ENCODE data around the gene COA5. TPM values are rescaled to one million over a fixed set of nuclear protein-coding genes. Genes with fewer than 3 reads are reported as not detected.
"Not testable (repeated sequence)": the region's sequence is repeated elsewhere in the genome, so short reads cannot be mapped to it uniquely, and the experiment has no call there.

The COA5 gene
- total RNA-seq, 2 experiments from 2014 or later = 17.7 to 33.2 TPM

- intact Hi-C loops (cut with DNase I, micrococcal nuclease) = loop anchor here (5.0 to 10.0 kb wide), 6 partner anchors 149 to 1956 kb away; partner anchors contain the start of genes ACTR1B (in 1 of the 2), EIF5B (in 1 of the 2), INPP4A (in 1 of the 2) and PDCL3 (in 1 of the 2)
- ATAC-seq = no peak
Observed at GRCh38 chr2:98606431-98606830, 1.9 kb downstream of the COA5 start.

GRCh38 chr2:98605076-98605475, 3.2 kb downstream of the COA5 start:
- Mint-ChIP-seq H3K9me3 (ENCODE audit: low read depth) (no peaks in the 10 kb centered on the region), H3K4me3 (no peak overlapping the region), H3K4me1 (peaks cover 43% of the 10 kb centered on the region), H3K27ac (peak overlapping the region; percentile 80), H3K36me3 (ENCODE audit: low read depth) (peaks cover 18% of the 10 kb centered on the region), H3K27me3 (no peaks in the 10 kb centered on the region)
- no peak for ATAC-seq
- ChIA-PET CTCF (no interaction called here), POLR2A (no interaction called here)
- intact Hi-C loops (cut with DNase I, micrococcal nuclease) = loop anchor here (2.0 to 10.0 kb wide), 7 partner anchors 148 to 1957 kb away; partner anchors contain the start of genes ACTR1B (in 1 of the 2), EIF5B (in 1 of the 2), INPP4A (in 1 of the 2) and PDCL3 (in 1 of the 2)
- no peak for DNase-seq

More at GRCh38 chr2:98606431-98606830, 1.9 kb downstream of the COA5 start:
- Mint-ChIP-seq H3K4me1 (peaks cover 56% of the 10 kb centered on the region), H3K4me3 (peak overlapping the region; percentile 83), H3K27me3 (no peaks in the 10 kb centered on the region), H3K36me3 (ENCODE audit: low read depth) (peaks cover 23% of the 10 kb centered on the region), H3K27ac (peak overlapping the region; percentile 94), H3K9me3 (ENCODE audit: low read depth) (no peaks in the 10 kb centered on the region)
- DNase-seq = no peak
- CTCF ChIA-PET = interaction anchor here (0.8 to 1.6 kb wide), 4 partner anchors 10 to 39 kb away, joined by 4 read pairs; no protein-coding TSS in a partner anchor
- POLR2A ChIA-PET = interaction anchor here (0.6 to 0.7 kb wide), 2 partner anchors 43 to 46 kb away, joined by 3 to 5 read pairs; no protein-coding TSS in a partner anchor

- Mint-ChIP-seq H3K36me3 (ENCODE audit: low read depth) (peaks cover 18% of the 10 kb centered on the region), H3K27ac (peak overlapping the region; percentile 80), H3K9me3 (ENCODE audit: low read depth) (no peaks in the 10 kb centered on the region), H3K27me3 (no peaks in the 10 kb centered on the region), H3K4me1 (peaks cover 38% of the 10 kb centered on the region), H3K4me3 (no peak overlapping the region)
- no peak for ATAC-seq
- peak; percentile 30 for DNase-seq
- ChIA-PET CTCF (no interaction called here), POLR2A (no interaction called here)
- intact Hi-C loops (cut with DNase I, micrococcal nuclease) = loop anchor here (2.0 to 10.0 kb wide), 3 partner anchors 160 to 610 kb away; partner anchors contain the start of genes INPP4A (in 1 of the 2) and TMEM131 (in 1 of the 2)
Observed at GRCh38 chr2:98604547-98604946, 3.8 kb downstream of the COA5 start.

GRCh38 chr2:98601532-98602132, 6.7 kb downstream of the COA5 start:
- Mint-ChIP-seq H3K27me3 (no peaks in the 10 kb centered on the region), H3K36me3 (ENCODE audit: low read depth) (peaks cover 35% of the 10 kb centered on the region), H3K4me1 (peaks cover 30% of the 10 kb centered on the region), H3K4me3 (no peak overlapping the region), H3K27ac (no peak overlapping the region), H3K9me3 (ENCODE audit: low read depth) (no peaks in the 10 kb centered on the region)
- intact Hi-C loops (cut with DNase I, micrococcal nuclease) = loop anchor here (2.0 to 10.0 kb wide), 3 partner anchors 157 to 607 kb away; partner anchors contain the start of genes INPP4A (in 1 of the 2) and TMEM131 (in 1 of the 2)
- ATAC-seq (peak; percentile 69), DNase-seq (peak; percentile 39)
- ChIA-PET POLR2A (no interaction called here), CTCF (interaction anchor here (0.5 to 1.3 kb wide), 4 partner anchors 32 to 212 kb away, joined by 3 to 4 read pairs (median 3); no protein-coding TSS in a partner anchor)

GRCh38 chr2:98598781-98599428, 9.4 kb downstream of the COA5 start:
- Mint-ChIP-seq H3K36me3 (ENCODE audit: low read depth) (peaks cover 45% of the 10 kb centered on the region), H3K4me1 (peaks cover 6% of the 10 kb centered on the region), H3K27me3 (no peaks in the 10 kb centered on the region), H3K9me3 (ENCODE audit: low read depth) (peaks cover 2% of the 10 kb centered on the region), H3K4me3 (no peak overlapping the region), H3K27ac (peak overlapping the region; percentile 70)
- intact Hi-C loops (cut with DNase I, micrococcal nuclease) = no loop called here
- ATAC-seq (peak; percentile 30), DNase-seq (no peak)
- ChIA-PET CTCF (interaction anchor here (0.8 to 1.2 kb wide), 3 partner anchors 9 to 12 kb away, joined by 3 to 4 read pairs (median 3); partner anchors contain the start of genes COA5 and UNC50), POLR2A (no interaction called here)

GRCh38 chr2:98594665-98595064, 13.6 kb downstream of the COA5 start:
- H3K27me3 Mint-ChIP-seq; H3K4me1 Mint-ChIP-seq; H3K27ac Mint-ChIP-seq; POLR2A ChIA-PET; H3K9me3 Mint-ChIP-seq (ENCODE audit: low read depth); intact Hi-C loops (cut with DNase I, micrococcal nuclease); ATAC-seq; H3K4me3 Mint-ChIP-seq; DNase-seq; CTCF ChIA-PET: not testable (repeated sequence)
- peaks cover 43% of the 10 kb centered on the region for H3K36me3 Mint-ChIP-seq (ENCODE audit: low read depth)

- POLR2A ChIA-PET = no interaction called here
- intact Hi-C loops (cut with DNase I, micrococcal nuclease) = no loop called here
- H3K4me1 Mint-ChIP-seq = peaks cover 8% of the 10 kb centered on the region
- no peak for DNase-seq
- H3K4me3 Mint-ChIP-seq = no peak overlapping the region
- no peak overlapping the region for H3K27ac Mint-ChIP-seq
- ATAC-seq = no peak
- peaks cover 31% of the 10 kb centered on the region for H3K36me3 Mint-ChIP-seq (ENCODE audit: low read depth)
- CTCF ChIA-PET = interaction anchor here (1.2 kb wide), 1 partner anchor 9 kb away, joined by 5 read pairs; no protein-coding TSS in a partner anchor
- H3K27me3 Mint-ChIP-seq = no peaks in the 10 kb centered on the region
- H3K9me3 Mint-ChIP-seq (ENCODE audit: low read depth) = peaks cover 5% of the 10 kb centered on the region
Observed at GRCh38 chr2:98592565-98592964, 15.7 kb downstream of the COA5 start.

GRCh38 chr2:98589489-98589888, 18.8 kb downstream of the COA5 start:
- intact Hi-C loops (cut with DNase I, micrococcal nuclease) = no loop called here
- no peak overlapping the region for H3K4me3 Mint-ChIP-seq
- no peaks in the 10 kb centered on the region for H3K27me3 Mint-ChIP-seq
- no peak overlapping the region for H3K27ac Mint-ChIP-seq
- peaks cover 8% of the 10 kb centered on the region for H3K4me1 Mint-ChIP-seq
- ChIA-PET POLR2A (no interaction called here), CTCF (interaction anchor here (1.1 kb wide), 1 partner anchor 10 kb away, joined by 4 read pairs; no protein-coding TSS in a partner anchor)
- ATAC-seq = no peak
- H3K36me3 Mint-ChIP-seq (ENCODE audit: low read depth) = peaks cover 18% of the 10 kb centered on the region
- peaks cover 5% of the 10 kb centered on the region for H3K9me3 Mint-ChIP-seq (ENCODE audit: low read depth)
- DNase-seq = no peak

GRCh38 chr2:98588880-98589431, 19.4 kb downstream of the COA5 start:
- Mint-ChIP-seq H3K4me3 (no peak overlapping the region), H3K27me3 (no peaks in the 10 kb centered on the region), H3K9me3 (ENCODE audit: low read depth) (peaks cover 4% of the 10 kb centered on the region), H3K27ac (peak overlapping the region; percentile 26), H3K4me1 (peaks cover 8% of the 10 kb centered on the region), H3K36me3 (ENCODE audit: low read depth) (peaks cover 14% of the 10 kb centered on the region)
- CTCF ChIA-PET = interaction anchor here (1.1 kb wide), 1 partner anchor 10 kb away, joined by 4 read pairs; no protein-coding TSS in a partner anchor
- DNase-seq (no peak), ATAC-seq (no peak)
- POLR2A ChIA-PET = no interaction called here
- intact Hi-C loops (cut with DNase I, micrococcal nuclease) = no loop called here

- Mint-ChIP-seq H3K4me1 (peaks cover 8% of the 10 kb centered on the region), H3K4me3 (no peak overlapping the region), H3K27me3 (no peaks in the 10 kb centered on the region), H3K9me3 (ENCODE audit: low read depth) (no peaks in the 10 kb centered on the region), H3K36me3 (ENCODE audit: low read depth) (peaks cover 11% of the 10 kb centered on the region), H3K27ac (no peak overlapping the region)
- ChIA-PET POLR2A (no interaction called here), CTCF (interaction anchor here (0.9 to 2.4 kb wide), 3 partner anchors 9 to 18 kb away, joined by 3 to 7 read pairs (median 6); no protein-coding TSS in a partner anchor)
- DNase-seq (no peak), ATAC-seq (no peak)
- intact Hi-C loops (cut with DNase I, micrococcal nuclease) = no loop called here
Observed at GRCh38 chr2:98586551-98587140, 21.7 kb downstream of the COA5 start.

GRCh38 chr2:98585386-98585785, 22.9 kb downstream of the COA5 start:
- intact Hi-C loops (cut with DNase I, micrococcal nuclease) = no loop called here
- no peaks in the 10 kb centered on the region for H3K27me3 Mint-ChIP-seq
- no peak overlapping the region for H3K4me3 Mint-ChIP-seq
- H3K9me3 Mint-ChIP-seq (ENCODE audit: low read depth) = no peaks in the 10 kb centered on the region
- no peak for DNase-seq
- CTCF ChIA-PET = interaction anchor here (1.2 to 2.4 kb wide), 3 partner anchors 12 to 21 kb away, joined by 4 to 7 read pairs (median 5); no protein-coding TSS in a partner anchor
- peaks cover 8% of the 10 kb centered on the region for H3K4me1 Mint-ChIP-seq
- POLR2A ChIA-PET = no interaction called here
- no peak for ATAC-seq
- H3K27ac Mint-ChIP-seq = no peak overlapping the region
- peaks cover 9% of the 10 kb centered on the region for H3K36me3 Mint-ChIP-seq (ENCODE audit: low read depth)

Measured in activated CD4-positive, alpha-beta T cell treated with anti-CD3 and anti-CD28 coated beads for 36 hours (primary cell).